Measurements from ENCODE around the gene IFT74. TPM values are rescaled to one million over a fixed set of nuclear protein-coding genes. Genes with fewer than 3 reads are reported as not detected.
"Not testable (repeated sequence)": the region's sequence is repeated elsewhere in the genome, so short reads cannot be mapped to it uniquely, and the experiment has no call there.

Gene IFT74
- total RNA-seq, 1 donor from 2014 or later, result 25.1 TPM

DNA sequence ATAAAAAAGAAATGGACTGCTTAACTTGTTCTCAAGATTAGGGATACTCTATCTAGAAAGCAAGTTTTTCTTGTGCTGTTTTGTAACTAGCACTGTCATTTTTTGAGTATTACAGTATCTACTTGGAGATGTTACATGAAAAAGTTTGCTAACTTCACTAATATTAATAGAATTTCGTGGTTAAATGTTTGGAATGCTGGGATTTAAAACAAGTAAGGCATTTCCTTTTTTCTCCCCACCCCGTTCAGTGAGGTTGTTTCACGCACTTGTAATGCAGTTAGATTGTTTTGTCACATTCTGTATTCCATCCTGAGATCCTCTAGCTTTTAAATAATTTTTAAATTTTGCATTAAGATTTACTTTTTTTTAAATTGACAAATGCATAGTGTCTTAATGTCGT is 132.8 kb downstream of the IFT74 start:
- DNase-seq (ENCODE audit: low spot score, unreplicated experiment), result no peak
- TF ChIP-seq, protein P1, sequence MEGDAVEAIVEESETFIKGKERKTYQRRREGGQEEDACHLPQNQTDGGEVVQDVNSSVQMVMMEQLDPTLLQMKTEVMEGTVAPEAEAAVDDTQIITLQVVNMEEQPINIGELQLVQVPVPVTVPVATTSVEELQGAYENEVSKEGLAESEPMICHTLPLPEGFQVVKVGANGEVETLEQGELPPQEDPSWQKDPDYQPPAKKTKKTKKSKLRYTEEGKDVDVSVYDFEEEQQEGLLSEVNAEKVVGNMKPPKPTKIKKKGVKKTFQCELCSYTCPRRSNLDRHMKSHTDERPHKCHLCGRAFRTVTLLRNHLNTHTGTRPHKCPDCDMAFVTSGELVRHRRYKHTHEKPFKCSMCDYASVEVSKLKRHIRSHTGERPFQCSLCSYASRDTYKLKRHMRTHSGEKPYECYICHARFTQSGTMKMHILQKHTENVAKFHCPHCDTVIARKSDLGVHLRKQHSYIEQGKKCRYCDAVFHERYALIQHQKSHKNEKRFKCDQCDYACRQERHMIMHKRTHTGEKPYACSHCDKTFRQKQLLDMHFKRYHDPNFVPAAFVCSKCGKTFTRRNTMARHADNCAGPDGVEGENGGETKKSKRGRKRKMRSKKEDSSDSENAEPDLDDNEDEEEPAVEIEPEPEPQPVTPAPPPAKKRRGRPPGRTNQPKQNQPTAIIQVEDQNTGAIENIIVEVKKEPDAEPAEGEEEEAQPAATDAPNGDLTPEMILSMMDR (IDR thresholded peaks at IDR 0.05; ENCODE audit: unreplicated experiment), result no peak
- Mint-ChIP-seq H3K27me3 (no peaks in the 10 kb centered on the region), H3K9me3 (ENCODE audit: low read depth) (peaks cover 3% of the 10 kb centered on the region), H3K4me3 (ENCODE audit: low read depth) (no peak overlapping the region), H3K27ac (no peak overlapping the region), H3K4me1 (ENCODE audit: low read depth) (no peaks in the 10 kb centered on the region), H3K36me3 (ENCODE audit: insufficient read depth) (no peaks in the 10 kb centered on the region)

GRCh38 chr9:27089706-27090105 is 133.5 kb downstream of the IFT74 start:
- no peak overlapping the region for H3K27ac Mint-ChIP-seq

GRCh38 chr9:27090231-27090630 is 134.0 kb downstream of the IFT74 start:
- Mint-ChIP-seq H3K27me3 (no peaks in the 10 kb centered on the region), H3K4me3 (ENCODE audit: low read depth) (no peak overlapping the region), H3K36me3 (ENCODE audit: insufficient read depth) (no peaks in the 10 kb centered on the region), H3K4me1 (ENCODE audit: low read depth) (no peaks in the 10 kb centered on the region), H3K27ac (no peak overlapping the region), H3K9me3 (ENCODE audit: low read depth) (peaks cover 4% of the 10 kb centered on the region)
- no peak for DNase-seq (ENCODE audit: low spot score, unreplicated experiment)
- TF ChIP-seq, protein P1 (IDR thresholded peaks at IDR 0.05; ENCODE audit: unreplicated experiment), result no peak

More at GRCh38 chr9:27089706-27090105, 133.5 kb downstream of the IFT74 start:
- no peak for DNase-seq (ENCODE audit: low spot score, unreplicated experiment)
- TF ChIP-seq, protein P1 (IDR thresholded peaks at IDR 0.05; ENCODE audit: unreplicated experiment), result no peak
- Mint-ChIP-seq H3K36me3 (ENCODE audit: insufficient read depth) (no peaks in the 10 kb centered on the region), H3K9me3 (ENCODE audit: low read depth) (peaks cover 4% of the 10 kb centered on the region), H3K4me1 (ENCODE audit: low read depth) (no peaks in the 10 kb centered on the region), H3K27me3 (no peaks in the 10 kb centered on the region), H3K4me3 (ENCODE audit: low read depth) (no peak overlapping the region)

DNA sequence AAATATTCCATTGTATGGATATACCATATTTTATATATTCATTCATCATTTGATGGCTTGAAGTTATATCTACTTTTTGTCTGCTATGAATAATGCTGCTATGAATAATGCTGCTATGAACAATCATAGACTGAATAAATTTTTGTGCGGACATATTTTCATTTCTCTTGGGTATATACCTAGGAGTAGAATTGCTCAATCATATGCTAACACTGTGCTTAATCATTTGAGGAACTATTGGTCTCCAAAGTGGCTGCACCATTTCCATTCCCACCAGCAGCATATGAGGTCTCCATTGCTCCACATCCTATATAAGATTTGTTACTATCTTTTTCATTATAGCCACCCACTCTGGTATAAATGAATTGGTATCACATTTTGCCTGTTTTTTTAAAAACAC is 134.5 kb downstream of the IFT74 start:
- TF ChIP-seq, protein P1 (IDR thresholded peaks at IDR 0.05; ENCODE audit: unreplicated experiment), result no peak
- Mint-ChIP-seq H3K36me3 (ENCODE audit: insufficient read depth) (no peaks in the 10 kb centered on the region), H3K9me3 (ENCODE audit: low read depth) (peaks cover 4% of the 10 kb centered on the region), H3K27ac (no peak overlapping the region), H3K27me3 (no peaks in the 10 kb centered on the region), H3K4me3 (ENCODE audit: low read depth) (no peak overlapping the region), H3K4me1 (ENCODE audit: low read depth) (no peaks in the 10 kb centered on the region)
- DNase-seq (ENCODE audit: low spot score, unreplicated experiment), result no peak

DNA sequence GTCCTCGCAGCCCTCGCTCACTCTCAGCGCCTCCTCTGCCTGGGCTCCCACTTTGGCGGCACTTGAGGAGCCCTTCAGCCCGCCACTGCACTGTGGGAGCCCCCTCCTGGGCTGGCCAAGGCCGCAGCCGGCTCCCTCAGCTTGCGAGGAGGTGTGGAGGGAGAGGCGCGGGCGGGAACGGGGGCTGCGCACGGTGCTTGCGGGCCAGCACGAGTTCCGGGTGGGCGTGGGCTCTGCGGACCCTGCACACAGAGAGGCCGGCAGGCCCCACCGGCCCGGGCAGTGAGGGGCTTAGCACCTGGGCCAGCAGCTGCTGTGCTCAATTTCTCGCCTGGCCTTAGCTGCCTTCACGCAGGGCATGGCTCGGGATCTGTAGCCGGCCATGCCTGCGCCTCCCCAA is 136.3 kb downstream of the IFT74 start:
- not testable (repeated sequence) for H3K4me1 Mint-ChIP-seq (ENCODE audit: low read depth); DNase-seq (ENCODE audit: low spot score, unreplicated experiment); H3K36me3 Mint-ChIP-seq (ENCODE audit: insufficient read depth); H3K4me3 Mint-ChIP-seq (ENCODE audit: low read depth); H3K27ac Mint-ChIP-seq; H3K27me3 Mint-ChIP-seq; H3K9me3 Mint-ChIP-seq (ENCODE audit: low read depth)

DNA sequence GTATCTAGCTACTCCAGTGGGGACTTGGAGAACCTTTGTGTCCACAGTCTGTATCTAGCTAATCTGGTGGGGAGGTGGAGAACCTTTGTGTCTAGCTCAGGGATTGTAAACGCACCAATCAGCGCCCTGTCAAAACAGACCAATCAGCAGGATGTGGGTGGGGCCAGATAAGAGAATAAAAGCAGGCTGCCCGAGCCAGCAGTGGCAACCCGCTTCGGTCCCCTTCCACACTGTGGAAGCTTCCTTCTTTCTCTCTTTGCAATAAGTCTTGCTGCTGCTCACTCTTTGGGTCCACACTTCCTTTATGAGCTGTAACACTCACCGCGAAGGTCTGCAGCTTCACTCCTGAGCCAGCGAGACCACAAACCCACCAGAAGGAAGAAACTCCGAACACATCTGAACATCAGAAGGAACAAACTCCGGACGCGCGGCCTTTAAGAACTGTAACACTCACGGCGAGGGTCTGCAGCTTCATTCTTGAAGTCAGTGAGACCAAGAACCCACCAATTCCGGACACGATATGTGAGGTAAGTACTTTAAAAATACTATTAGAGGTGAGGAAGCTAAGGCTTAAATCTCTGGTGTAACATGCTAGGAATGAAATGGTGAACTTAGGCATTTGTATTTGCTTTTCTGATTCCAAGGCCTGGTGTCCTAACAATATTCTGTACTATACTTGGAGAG is 137.3 kb downstream of the IFT74 start:
- not testable (repeated sequence) for H3K27me3 Mint-ChIP-seq; H3K4me3 Mint-ChIP-seq (ENCODE audit: low read depth); H3K9me3 Mint-ChIP-seq (ENCODE audit: low read depth); DNase-seq (ENCODE audit: low spot score, unreplicated experiment); H3K36me3 Mint-ChIP-seq (ENCODE audit: insufficient read depth); H3K4me1 Mint-ChIP-seq (ENCODE audit: low read depth); H3K27ac Mint-ChIP-seq

Measured in progenitor cell of endocrine pancreas (in vitro differentiated cells).